Measurements from ENCODE around the gene SRRM1. TPM values are rescaled to one million over a fixed set of nuclear protein-coding genes. Genes with fewer than 3 reads are reported as not detected.

Gene SRRM1
- total RNA-seq, 1 experiment from 2014 or later, result 124 TPM

GRCh38 chr1:24714859-24715520, 71.9 kb downstream of the SRRM1 start:
- Histone ChIP-seq H3K4me1 (replicated peaks; ENCODE audit: insufficient read depth) (peaks cover 23% of the 10 kb centered on the region), H3K36me3 (ENCODE audit: low read depth) (no peaks in the 10 kb centered on the region), H3K4me2 (no peak overlapping the region), H3K27ac (no peak overlapping the region), H3K9me2 (ENCODE audit: insufficient read depth) (no peaks in the 10 kb centered on the region), H4K20me1 (ENCODE audit: insufficient read depth) (no peaks in the 10 kb centered on the region), H3K79me2 (ENCODE audit: low read depth) (no peaks in the 10 kb centered on the region), H3K4me3 (no peak overlapping the region), H3F3A (ENCODE audit: insufficient read depth, low read depth) (peaks cover 8% of the 10 kb centered on the region; the same call in 1 of the 2 replicates), H2AFZ (no peak overlapping the region), H3K27me3 (ENCODE audit: insufficient read depth, low read depth) (no peaks in the 10 kb centered on the region), H3K9me3 (ENCODE audit: insufficient read depth, low read depth) (no peaks in the 10 kb centered on the region)
- intact Hi-C loops (cut with micrococcal nuclease; ENCODE audit: unreplicated experiment), result no loop called here
- CTCF ChIA-PET, result no interaction called here
- TF ChIP-seq CTCF (conservative IDR thresholded peaks at IDR 0.05) (no peak), EZH2 (IDR thresholded peaks at IDR 0.05; ENCODE audit: low read depth) (no peak)
- POLR2A ChIA-PET (ENCODE audit: unreplicated experiment), result no interaction called here
- no peak for DNase-seq
- BruUV-seq (replicated peaks), result no TSS peak

- H3K9me2 ChIP-seq (ENCODE audit: insufficient read depth), result no peaks in the 10 kb centered on the region
- TF ChIP-seq EZH2 (IDR thresholded peaks at IDR 0.05; ENCODE audit: low read depth), result no peak
- TF ChIP-seq CTCF (conservative IDR thresholded peaks at IDR 0.05), result no peak
- peaks cover 27% of the 10 kb centered on the region for H3K4me1 ChIP-seq (replicated peaks; ENCODE audit: insufficient read depth)
- H2AFZ ChIP-seq, result no peak overlapping the region
- no peak for DNase-seq
- H3K79me2 ChIP-seq (ENCODE audit: low read depth), result no peaks in the 10 kb centered on the region
- H3K36me3 ChIP-seq (ENCODE audit: low read depth), result no peaks in the 10 kb centered on the region
- ChIA-PET POLR2A (ENCODE audit: unreplicated experiment) (no interaction called here), CTCF (no interaction called here)
- H3K9me3 ChIP-seq (ENCODE audit: insufficient read depth, low read depth), result no peaks in the 10 kb centered on the region
- no peak overlapping the region for H3K27ac ChIP-seq
- no TSS peak for BruUV-seq (replicated peaks)
- no peak overlapping the region for H3K4me3 ChIP-seq
- H3K4me2 ChIP-seq, result no peak overlapping the region
- peaks cover 8% of the 10 kb centered on the region; the same call in 1 of the 2 replicates for H3F3A ChIP-seq (ENCODE audit: insufficient read depth, low read depth)
- intact Hi-C loops (cut with micrococcal nuclease; ENCODE audit: unreplicated experiment), result no loop called here
- no peaks in the 10 kb centered on the region for H4K20me1 ChIP-seq (ENCODE audit: insufficient read depth)
- no peaks in the 10 kb centered on the region for H3K27me3 ChIP-seq (ENCODE audit: insufficient read depth, low read depth)
Measured at GRCh38 chr1:24715658-24716057, 72.6 kb downstream of the SRRM1 start.

GRCh38 chr1:24717887-24718650, 75.0 kb downstream of the SRRM1 start:
- Histone ChIP-seq H3K9me3 (ENCODE audit: insufficient read depth, low read depth) (no peaks in the 10 kb centered on the region), H3K4me2 (no peak overlapping the region), H2AFZ (no peak overlapping the region), H4K20me1 (ENCODE audit: insufficient read depth) (no peaks in the 10 kb centered on the region), H3K79me2 (ENCODE audit: low read depth) (no peaks in the 10 kb centered on the region), H3K4me3 (no peak overlapping the region), H3K4me1 (replicated peaks; ENCODE audit: insufficient read depth) (peaks cover 24% of the 10 kb centered on the region), H3K27ac (peak overlapping the region; percentile 69), H3F3A (ENCODE audit: insufficient read depth, low read depth) (peaks cover 8% of the 10 kb centered on the region; the same call in 1 of the 2 replicates), H3K27me3 (ENCODE audit: insufficient read depth, low read depth) (no peaks in the 10 kb centered on the region), H3K36me3 (ENCODE audit: low read depth) (no peaks in the 10 kb centered on the region), H3K9me2 (ENCODE audit: insufficient read depth) (no peaks in the 10 kb centered on the region)
- TF ChIP-seq EZH2 (IDR thresholded peaks at IDR 0.05; ENCODE audit: low read depth), result no peak
- TF ChIP-seq CTCF (conservative IDR thresholded peaks at IDR 0.05), result no peak
- POLR2A ChIA-PET (ENCODE audit: unreplicated experiment), result no interaction called here
- CTCF ChIA-PET, result no interaction called here
- no TSS peak for BruUV-seq (replicated peaks)
- intact Hi-C loops (cut with micrococcal nuclease; ENCODE audit: unreplicated experiment), result no loop called here
- DNase-seq, result no peak
